Measurements from ENCODE around the gene TREM2. TPM values are rescaled to one million over a fixed set of nuclear protein-coding genes. Genes with fewer than 3 reads are reported as not detected.

The TREM2 gene
- total RNA-seq, 4 donors from 2014 or later = 0.46 to 0.53 TPM; not detected in 2

- H3K4me1 ChIP-seq = no peaks in the 10 kb centered on the region
- no peak for TF ChIP-seq CTCF (IDR thresholded peaks at IDR 0.05 in 4 of 5, conservative IDR thresholded peaks at IDR 0.05 in 1 of 5)
- no peak for TF ChIP-seq POLR2A (IDR thresholded peaks at IDR 0.05)
- in situ Hi-C loops (cut with MboI; ENCODE audit: low sequenced_read_pairs in 4 of 4) (no loop called here), intact Hi-C loops (cut with DNase I; ENCODE audit: low total_unique reads) (no loop called here)
- no peaks in the 10 kb centered on the region for H3K36me3 ChIP-seq
- no peaks in the 10 kb centered on the region for H3K9me3 ChIP-seq
- H3K27ac ChIP-seq = no peak overlapping the region
- no peaks in the 10 kb centered on the region for H3K27me3 ChIP-seq
- no peak overlapping the region for H3K4me3 ChIP-seq
- ATAC-seq (no peak), DNase-seq (no peak)
Measured at GRCh38 chr6:41111017-41111416, 51.9 kb downstream of the TREM2 start.

Other genes with a start within 250 kb of the TREM2 start
- gene UNC5CL, start 123.9 kb downstream of the TREM2 start, total RNA-seq = under 1 TPM; 0.20 to 0.52 (median 0.29) TPM
- gene TSPO2, start 120.6 kb downstream of the TREM2 start, total RNA-seq = not detected
- 100 to 1,000 TPM in 2 of 4 donors, 10 to 100 TPM in 2; 93.9 to 315 (median 106) TPM for gene APOBEC2, start 109.9 kb downstream of the TREM2 start, total RNA-seq
- gene OARD1, start 90.8 kb downstream of the TREM2 start, total RNA-seq = 10 to 100 TPM; 14.3 to 20.2 (median 15.1) TPM
- gene NFYA, start 90.1 kb downstream of the TREM2 start, total RNA-seq = 10 to 100 TPM in 2 of 4 donors, 1 to 10 TPM in 2; 7.2 to 11.6 (median 9.7) TPM
- not detected for gene TREML1, start 8.8 kb downstream of the TREM2 start, total RNA-seq
- under 1 TPM in 2 of 4 donors, not detected in 2; 0.09 to 0.10 TPM for gene TREML2, start 38.0 kb upstream of the TREM2 start, total RNA-seq
- not detected for gene TREML4, start 65.2 kb upstream of the TREM2 start, total RNA-seq
- 1 to 10 TPM in 1 of 4 donors, under 1 TPM in 1, not detected in 2; 0.95 to 2.6 TPM for gene TREM1, start 123.6 kb upstream of the TREM2 start, total RNA-seq
- not detected for gene NCR2, start 172.5 kb upstream of the TREM2 start, total RNA-seq